ENCODE data around the gene CLDN7. TPM values are rescaled to one million over a fixed set of nuclear protein-coding genes. Genes with fewer than 3 reads are reported as not detected.

Gene CLDN7, protein sequence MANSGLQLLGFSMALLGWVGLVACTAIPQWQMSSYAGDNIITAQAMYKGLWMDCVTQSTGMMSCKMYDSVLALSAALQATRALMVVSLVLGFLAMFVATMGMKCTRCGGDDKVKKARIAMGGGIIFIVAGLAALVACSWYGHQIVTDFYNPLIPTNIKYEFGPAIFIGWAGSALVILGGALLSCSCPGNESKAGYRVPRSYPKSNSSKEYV
- 0.19 and 1.7 TPM in 2 replicates for total RNA-seq

DNA sequence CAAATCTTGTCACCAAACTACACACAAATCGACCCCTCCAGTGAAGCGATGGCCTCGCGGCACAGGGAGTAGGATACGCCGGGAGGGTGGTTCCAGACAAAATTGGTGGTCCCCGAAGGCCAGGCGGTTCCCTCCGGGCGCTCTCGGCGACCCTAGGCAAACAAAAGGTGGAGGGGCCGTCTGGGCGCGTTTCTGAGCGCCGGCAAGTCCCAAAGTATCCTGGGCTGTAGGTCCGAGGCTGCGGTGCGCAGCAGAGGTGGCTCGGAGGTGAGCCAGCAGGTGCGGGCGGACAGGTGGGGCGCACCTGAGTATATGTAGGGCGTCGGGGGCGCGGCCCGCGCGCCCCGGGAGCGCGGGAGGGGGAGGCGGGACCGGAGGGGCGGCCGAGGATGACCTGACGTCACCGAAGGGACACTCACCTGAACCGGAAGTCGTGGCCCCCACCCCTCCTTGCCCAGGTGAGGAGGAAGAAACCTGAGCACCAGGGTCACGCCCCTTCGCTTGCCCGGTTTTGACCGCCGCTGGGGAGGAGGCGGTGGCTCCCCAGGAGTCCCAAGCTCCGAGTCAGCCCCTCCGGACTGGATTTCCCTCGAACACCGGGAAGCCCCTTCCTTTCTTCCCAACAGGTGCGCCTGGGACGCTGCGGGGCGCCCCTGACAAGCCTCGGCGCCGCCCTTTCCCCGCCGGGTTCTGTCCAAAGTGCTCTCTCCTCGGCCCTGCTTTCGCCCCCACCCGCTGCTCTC is at the start of gene CLDN7:
TSS of gene CLDN7 (minus strand) at position 287 of the 743 bp plus-strand sequence. CDS start 435 bp downstream, outside the sequence.

DNA sequence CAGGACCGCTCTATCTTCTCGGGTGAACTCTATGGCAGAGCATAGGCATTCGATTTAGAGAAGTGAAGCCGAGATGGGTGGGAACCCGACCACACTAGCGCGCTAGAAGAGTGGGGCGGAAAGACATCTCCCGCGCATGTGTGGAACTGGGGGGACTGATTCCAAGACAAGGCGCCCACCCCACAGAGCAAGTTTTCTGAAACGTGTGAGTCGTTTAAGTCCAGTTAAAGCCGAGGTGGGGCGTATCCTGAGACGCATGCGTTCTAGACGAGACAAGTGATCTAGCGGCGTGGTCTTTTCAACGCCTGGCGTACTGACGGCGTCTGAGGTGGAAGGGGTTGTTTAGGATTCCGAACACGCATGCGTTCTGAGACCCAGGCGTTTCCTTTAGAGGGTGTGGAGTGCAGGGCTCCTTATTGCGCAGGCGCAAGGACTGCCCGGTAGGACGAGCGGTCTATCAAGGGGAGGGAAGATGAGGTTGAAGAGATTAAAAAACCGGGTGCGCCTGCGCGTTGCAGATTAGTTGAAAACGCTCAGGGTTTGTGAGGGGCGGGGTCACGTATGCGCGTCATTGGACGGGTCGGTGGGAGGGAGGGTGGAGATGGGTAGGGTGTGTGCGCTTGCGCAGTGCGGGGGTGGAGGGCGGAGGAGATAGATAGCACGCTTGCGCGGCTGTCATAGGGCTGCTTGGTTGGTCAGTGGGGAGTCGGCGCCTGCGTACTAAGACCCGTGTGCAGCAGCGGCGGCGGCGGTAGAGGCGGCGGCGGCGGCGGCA is 44.8 kb upstream of the CLDN7 start, which contains the start of gene EIF5A:
TSS of gene EIF5A (plus strand) at position 718 of the 775 bp plus-strand sequence. CDS start 2,008 bp downstream, outside the sequence.

DNA sequence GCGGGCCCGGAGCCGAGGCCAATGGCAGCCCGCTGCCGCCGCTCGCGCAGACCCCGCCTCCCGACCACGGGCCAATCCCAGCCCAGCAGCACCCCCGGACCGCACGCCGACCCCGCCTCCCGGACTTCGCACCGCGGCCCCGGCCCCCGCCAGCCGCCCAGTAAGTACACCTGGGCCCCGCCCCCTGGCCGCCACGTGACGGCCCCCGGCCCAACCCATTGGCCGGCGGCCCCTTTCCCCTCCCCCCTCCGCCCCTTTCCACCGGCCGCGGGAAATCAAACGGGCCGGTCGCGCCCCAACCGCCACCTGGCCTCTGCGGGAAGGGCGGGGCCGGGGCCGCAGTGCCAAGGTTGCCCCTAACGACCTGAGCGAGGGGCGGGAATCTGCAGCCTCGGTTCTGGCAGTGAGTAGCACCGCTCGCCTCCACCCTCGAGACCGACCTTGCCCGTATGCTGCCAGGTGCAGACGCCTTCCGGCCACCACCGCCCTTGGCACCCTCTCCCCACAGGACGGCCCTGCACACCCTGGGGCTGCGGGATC is 32.4 kb upstream of the CLDN7 start, which contains the start of gene YBX2:
TSS of gene YBX2 (minus strand) at position 26 of the 540 bp plus-strand sequence. CDS start 139 bp downstream, outside the sequence.

DNA sequence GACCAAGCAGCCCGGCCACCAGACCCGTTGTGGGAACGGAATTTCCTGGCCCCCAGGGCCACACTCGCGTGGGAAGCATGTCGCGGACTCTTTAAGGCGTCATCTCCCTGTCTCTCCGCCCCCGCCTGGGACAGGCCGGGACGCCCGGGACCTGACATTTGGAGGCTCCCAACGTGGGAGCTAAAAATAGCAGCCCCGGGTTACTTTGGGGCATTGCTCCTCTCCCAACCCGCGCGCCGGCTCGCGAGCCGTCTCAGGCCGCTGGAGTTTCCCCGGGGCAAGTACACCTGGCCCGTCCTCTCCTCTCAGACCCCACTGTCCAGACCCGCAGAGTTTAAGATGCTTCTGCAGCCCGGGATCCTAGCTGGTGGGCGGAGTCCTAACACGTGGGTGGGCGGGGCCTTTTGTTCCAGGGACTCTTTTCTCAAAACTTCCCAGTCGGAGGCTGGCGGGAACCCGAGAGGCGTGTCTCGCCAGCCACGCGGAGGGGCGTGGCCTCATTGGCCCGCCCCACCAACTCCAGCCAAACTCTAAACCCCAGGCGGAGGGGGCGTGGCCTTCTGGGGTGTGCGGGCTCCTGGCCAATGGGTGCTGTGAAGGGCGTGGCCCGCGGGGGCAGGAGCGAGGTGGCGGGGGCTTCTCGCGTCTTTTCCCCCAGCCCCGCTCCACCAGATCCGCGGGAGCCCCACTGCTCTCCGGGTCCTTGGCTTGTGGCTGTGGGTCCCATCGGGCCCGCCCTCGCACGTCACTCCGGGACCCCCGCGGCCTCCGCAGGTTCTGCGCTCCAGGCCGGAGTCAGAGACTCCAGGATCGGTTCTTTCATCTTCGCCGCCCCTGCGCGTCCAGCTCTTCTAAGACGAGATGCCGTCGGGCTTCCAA is 19.0 kb upstream of the CLDN7 start, which contains the start of gene SLC2A4:
TSS of gene SLC2A4 (plus strand) at position 645 of the 879 bp plus-strand sequence. CDS start at position 862, 217 bp downstream.

DNA sequence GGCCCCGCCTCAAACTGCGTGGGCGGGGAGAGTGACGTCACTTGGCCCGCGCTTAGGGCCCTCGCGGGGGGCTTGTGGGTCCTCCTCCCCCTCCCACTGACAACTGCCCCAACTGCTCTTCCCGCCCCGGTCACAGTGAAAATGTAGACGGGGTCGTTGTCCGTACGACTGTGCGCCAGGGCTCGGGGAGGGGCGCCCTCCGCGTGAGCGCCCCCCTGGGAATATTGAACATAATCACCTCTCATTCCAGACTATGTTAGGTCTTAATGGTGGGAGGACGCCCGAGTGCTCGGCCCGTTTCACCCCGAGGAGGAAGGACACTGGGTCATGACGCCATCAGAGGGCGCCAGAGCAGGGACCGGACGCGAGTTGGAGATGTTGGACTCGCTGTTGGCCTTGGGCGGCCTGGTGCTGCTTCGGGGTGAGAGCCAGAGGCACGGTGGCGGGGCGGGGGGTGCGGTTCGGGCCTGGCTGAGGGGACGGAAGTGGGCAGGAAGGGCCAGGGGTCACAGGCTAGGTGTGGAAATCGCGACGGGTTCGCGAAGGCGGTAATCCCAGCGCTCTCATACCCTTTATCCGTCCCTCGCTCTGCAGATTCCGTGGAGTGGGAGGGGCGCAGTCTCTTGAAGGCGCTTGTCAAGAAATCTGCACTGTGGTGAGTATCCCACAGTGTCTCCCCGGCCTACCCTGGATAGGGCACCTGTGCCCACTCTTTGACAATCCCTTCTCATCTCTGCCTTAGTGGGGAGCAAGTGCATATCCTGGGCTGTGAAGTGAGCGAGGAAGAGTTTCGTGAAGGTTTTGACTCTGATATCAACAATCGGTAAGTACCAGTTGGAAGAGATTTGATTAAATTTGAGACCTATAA is 9.9 kb downstream of the CLDN7 start, which contains the start of gene ELP5:
TSS of gene ELP5 (plus strand) at position 40 of the 868 bp plus-strand sequence. CDS start at position 376, 336 bp downstream.

DNA sequence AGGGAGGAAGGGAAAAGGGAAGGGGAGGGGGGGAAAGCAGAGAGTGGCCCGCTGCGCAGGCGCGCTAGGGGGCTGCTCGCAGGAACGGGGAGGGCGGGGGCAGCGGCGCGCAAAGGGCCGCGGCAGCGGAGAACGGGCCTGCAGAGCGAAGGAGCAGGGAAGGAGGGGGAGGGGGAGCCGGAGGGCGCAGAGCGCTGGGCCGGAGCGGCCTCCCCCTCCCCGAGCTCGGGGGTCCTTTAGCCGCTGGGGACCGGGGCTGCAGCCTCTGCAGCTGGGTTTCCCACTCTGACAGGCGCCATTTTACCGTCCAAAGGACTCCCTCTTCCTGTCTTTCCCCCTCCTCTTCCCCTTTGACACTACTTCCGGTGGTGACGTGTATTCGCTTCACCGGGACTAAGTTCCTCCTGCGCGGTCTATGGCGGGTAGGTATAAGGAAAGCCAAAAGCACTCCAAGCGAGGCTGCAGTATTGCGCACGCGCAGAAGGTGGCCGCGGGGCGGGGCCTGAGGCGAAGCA is 10.6 kb downstream of the CLDN7 start, which contains the start of gene CTDNEP1:
TSS of gene CTDNEP1 (minus strand) at position 74 of the 515 bp plus-strand sequence. CDS start 438 bp downstream, outside the sequence.

DNA sequence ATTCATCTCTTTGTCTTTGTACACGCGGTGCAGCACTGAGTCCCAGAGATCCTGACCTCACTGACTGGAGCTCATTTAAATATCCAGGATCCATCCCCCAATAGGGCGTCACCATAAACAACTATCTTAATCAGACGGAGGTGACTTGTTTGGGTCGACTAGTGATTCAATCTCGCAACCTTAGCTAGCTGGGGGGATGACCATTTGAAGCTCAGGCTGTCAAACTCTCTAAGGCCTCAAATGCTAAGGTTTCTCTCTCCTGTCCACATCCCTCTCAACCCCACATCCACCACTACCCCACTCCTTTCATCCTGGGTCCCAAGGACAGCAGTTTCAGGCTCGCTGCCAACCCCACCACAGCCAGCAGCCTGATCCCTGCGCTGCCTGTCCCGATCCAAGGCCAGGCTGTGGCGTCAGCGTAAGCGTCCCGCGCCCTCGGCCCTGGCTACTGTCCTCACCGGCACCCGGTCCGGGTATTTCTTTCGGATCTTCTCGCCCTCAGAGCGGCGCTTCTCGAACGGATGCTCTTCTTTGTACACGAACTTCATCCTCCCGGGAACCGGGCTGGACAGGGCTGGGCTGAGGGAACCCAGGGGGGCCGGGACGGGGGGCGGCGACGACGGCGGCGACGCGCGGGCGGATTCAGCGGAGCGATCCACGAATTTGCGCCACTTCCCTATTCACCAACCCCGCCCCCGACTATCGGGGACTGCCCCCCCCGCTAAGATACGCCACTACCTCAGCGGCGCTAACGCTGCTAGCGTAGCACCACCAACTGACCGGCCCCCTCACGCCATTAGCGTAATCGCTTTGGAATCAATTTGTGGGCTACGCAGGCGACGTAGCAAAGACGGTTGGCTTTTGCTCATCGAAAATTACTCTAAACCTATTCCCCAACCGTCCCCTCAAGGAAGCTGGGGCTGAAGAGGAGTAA is 20.2 kb downstream of the CLDN7 start, which contains the start of gene GABARAP:
TSS of gene GABARAP (minus strand) at position 667 of the 934 bp plus-strand sequence. CDS start at position 548, 119 bp downstream.

DNA sequence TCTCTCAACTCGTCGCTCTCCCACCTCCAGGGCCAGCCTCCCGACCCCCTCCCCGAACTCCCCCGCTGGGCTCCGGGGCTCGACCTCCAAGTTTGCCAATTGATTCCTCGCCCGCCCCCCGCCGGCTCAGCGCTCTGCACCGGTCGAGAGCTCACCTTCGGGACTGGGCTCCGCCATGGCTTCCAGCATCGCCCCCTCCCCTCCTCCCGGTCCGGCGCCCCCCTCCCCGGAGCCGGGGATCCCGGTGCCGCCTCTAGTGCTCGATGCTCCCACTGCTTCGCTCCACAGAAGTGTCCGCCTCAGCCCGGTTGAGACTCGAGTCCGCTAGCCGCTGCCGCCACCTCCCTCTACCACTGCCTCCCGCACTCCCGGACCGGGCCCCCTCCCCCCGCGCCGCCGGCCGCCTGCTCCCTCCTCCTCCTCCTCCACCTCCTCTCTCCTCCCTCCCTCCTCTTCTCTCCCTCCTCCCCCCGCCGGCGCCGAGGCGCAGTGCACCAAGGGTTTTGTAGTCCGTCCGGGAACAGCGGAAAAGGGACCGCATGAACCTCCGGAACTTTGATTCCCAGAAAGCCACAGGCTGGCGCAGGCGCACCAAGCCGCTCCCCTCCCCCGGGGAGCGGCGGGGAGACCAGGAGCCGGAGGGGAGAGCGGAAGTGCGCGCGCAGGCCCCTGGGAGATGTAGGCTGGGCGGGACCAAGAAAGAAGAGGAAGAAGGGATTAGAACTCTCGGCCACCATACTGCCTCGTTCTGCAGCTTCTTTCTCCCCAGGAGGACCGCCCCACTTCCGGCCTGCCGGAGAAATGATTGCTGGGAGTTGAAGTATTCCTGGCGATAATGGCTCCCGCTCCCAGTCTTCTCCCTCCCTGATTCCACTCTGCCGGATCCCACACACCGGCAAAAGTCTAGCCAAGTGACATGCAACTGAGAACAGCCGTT is 22.9 kb downstream of the CLDN7 start, which contains the start of gene PHF23:
TSS of gene PHF23 (minus strand) at position 367 of the 937 bp plus-strand sequence. CDS start at position 189, 178 bp downstream.

DNA sequence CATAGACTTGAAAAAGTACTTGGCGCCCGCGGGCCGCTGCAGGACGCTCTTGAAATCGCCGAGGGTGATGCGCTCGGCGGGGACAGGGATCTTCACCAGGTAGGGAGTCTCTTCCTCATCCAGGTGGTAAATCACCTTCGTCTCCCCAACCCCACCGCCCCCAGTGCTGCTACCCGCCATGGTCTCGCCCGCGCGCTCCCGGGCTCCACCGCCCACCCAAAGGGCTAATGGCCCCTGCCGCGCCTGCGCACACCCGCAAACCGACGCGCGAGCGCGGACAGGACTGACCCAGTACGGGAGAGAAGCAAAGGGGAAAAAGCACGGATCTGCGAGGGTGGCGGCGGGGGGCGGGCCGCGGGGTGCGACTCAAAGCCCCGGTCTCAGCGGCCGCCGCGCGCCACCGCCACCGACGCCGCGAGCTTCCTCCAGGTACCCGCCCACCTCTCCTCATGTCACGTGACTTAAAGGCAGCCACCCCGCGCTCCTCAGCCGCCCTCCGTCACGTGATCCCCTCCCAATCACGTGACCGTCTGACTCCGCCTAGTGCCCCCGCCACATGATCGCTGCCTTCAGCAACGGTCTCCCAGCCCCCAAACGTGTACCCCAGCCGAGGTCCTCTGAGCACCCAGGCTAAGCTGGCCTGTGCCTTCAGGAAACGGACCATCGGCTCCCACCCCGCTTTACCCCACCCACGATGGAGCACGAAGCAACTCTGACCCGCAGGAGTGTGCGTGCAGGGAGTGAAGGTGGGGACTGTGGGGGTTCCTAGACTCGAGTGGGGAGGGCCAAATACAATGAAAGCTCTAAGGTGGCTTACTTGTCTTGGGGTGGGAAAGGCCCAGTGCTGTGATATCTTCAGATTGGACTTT is 28.0 kb downstream of the CLDN7 start, which contains the start of gene DVL2:
TSS of gene DVL2 (minus strand) at position 435 of the 869 bp plus-strand sequence. CDS start at position 180, 255 bp downstream.

DNA sequence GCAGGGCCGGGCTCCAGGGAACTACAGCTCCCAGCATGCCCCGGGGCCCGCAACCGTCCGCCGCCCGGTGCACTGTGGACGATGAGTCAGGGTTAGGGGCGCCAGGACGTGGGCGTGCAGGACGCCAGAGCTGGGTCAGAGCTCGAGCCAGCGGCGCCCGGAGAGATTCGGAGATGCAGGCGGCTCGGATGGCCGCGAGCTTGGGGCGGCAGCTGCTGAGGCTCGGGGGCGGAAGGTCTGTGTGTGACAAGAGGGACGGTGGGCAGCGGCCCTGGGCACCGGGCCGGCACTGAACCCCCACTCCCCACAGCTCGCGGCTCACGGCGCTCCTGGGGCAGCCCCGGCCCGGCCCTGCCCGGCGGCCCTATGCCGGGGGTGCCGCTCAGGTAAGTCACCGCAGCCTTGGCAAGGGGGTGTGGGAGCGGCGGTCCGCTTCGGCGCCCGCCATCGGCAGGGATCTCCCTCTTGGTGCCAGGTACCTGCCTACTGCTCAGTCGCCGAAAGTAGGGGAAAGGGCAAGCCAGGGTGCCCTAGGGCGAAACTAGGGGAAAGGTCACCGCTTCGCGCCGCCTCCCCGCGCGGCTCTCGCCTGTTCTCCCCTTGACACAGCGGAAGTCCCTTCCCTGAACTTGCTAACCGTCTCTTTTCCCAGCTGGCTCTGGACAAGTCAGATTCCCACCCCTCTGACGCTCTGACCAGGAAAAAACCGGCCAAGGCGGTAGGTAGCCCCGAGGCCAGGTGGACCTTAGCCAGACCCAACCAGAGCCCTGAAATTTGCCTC is 42.3 kb downstream of the CLDN7 start, which contains the start of the genes ACADVL and DLG4:
TSS of gene ACADVL (plus strand) at position 127 of the 781 bp plus-strand sequence. CDS start at position 174, 47 bp downstream.
TSS of gene DLG4 (minus strand) at position 25 of the 781 bp plus-strand sequence.

Other genes starting within 250 kb of the CLDN7 start
- 19.7 and 20.6 TPM in 2 replicates for gene RNASEK, start 249.9 kb downstream of the CLDN7 start, total RNA-seq
- 0.19 and 0.56 TPM in 2 replicates for gene BCL6B, start 239.4 kb downstream of the CLDN7 start, total RNA-seq
- 0.28 and 1.2 TPM in 2 replicates for gene SLC16A13, start 226.5 kb downstream of the CLDN7 start, total RNA-seq
- gene SLC16A11, start 218.4 kb downstream of the CLDN7 start, total RNA-seq: 0.85 TPM in 1 of 2 replicates, not detected in the other
- not detected in 2 replicates for gene CLEC10A, start 182.2 kb downstream of the CLDN7 start, total RNA-seq
- not detected in 2 replicates for gene ASGR2, start 147.7 kb downstream of the CLDN7 start, total RNA-seq
- 0.56 and 0.58 TPM in 2 replicates for gene ASGR1, start 83.1 kb downstream of the CLDN7 start, total RNA-seq
- gene DLG4, start 42.6 kb downstream of the CLDN7 start, total RNA-seq: 12.7 and 16.3 TPM in 2 replicates
- 261 and 425 TPM in 2 replicates for gene ACADVL, start 42.5 kb downstream of the CLDN7 start, total RNA-seq
- 49.8 and 59.5 TPM in 2 replicates for gene DVL2, start 28.0 kb downstream of the CLDN7 start, total RNA-seq
- gene PHF23, start 23.0 kb downstream of the CLDN7 start, total RNA-seq: 40.0 and 40.8 TPM in 2 replicates
- 118 and 275 TPM in 2 replicates for gene GABARAP, start 20.0 kb downstream of the CLDN7 start, total RNA-seq
- gene CTDNEP1, start 10.7 kb downstream of the CLDN7 start, total RNA-seq: 14.4 and 19.9 TPM in 2 replicates
- 22.0 and 57.3 TPM in 2 replicates for gene ELP5, start 10.3 kb downstream of the CLDN7 start, total RNA-seq
- gene SLC2A4, start 19.2 kb upstream of the CLDN7 start, total RNA-seq: under 0.01 and 0.28 TPM in 2 replicates
- 0.56 TPM in 1 of 2 replicates, not detected in the other for gene YBX2, start 32.2 kb upstream of the CLDN7 start, total RNA-seq
- 474 and 1,218 TPM in 2 replicates for gene EIF5A, start 45.1 kb upstream of the CLDN7 start, total RNA-seq
- gene GPS2, start 52.9 kb upstream of the CLDN7 start, total RNA-seq: 26.8 and 41.8 TPM in 2 replicates
- gene NEURL4, start 66.9 kb upstream of the CLDN7 start, total RNA-seq: 12.7 and 23.8 TPM in 2 replicates
- 0.56 and 0.58 TPM in 2 replicates for gene ACAP1, start 74.1 kb upstream of the CLDN7 start, total RNA-seq
- gene KCTD11, start 89.7 kb upstream of the CLDN7 start, total RNA-seq: 10.4 and 13.5 TPM in 2 replicates
- gene TMEM95, start 92.7 kb upstream of the CLDN7 start, total RNA-seq: not detected in 2 replicates
- gene TNK1, start 118.6 kb upstream of the CLDN7 start, total RNA-seq: under 0.01 and 0.28 TPM in 2 replicates
- gene PLSCR3, start 132.0 kb upstream of the CLDN7 start, total RNA-seq: 14.4 and 15.5 TPM in 2 replicates
- gene TMEM256, start 141.6 kb upstream of the CLDN7 start, total RNA-seq: 88.0 and 144 TPM in 2 replicates
- gene NLGN2, start 145.4 kb upstream of the CLDN7 start, total RNA-seq: 2.3 and 4.2 TPM in 2 replicates
- gene SPEM1, start 157.8 kb upstream of the CLDN7 start, total RNA-seq: not detected in 2 replicates
- not detected in 2 replicates for gene SPEM2, start 163.1 kb upstream of the CLDN7 start, total RNA-seq
- not detected in 2 replicates for gene SPEM3, start 166.4 kb upstream of the CLDN7 start, total RNA-seq
- 1.5 and 2.3 TPM in 2 replicates for gene TMEM102, start 173.0 kb upstream of the CLDN7 start, total RNA-seq
- 2.5 and 14.7 TPM in 2 replicates for gene FGF11, start 177.0 kb upstream of the CLDN7 start, total RNA-seq
- 2.3 and 3.9 TPM in 2 replicates for gene CHRNB1, start 182.6 kb upstream of the CLDN7 start, total RNA-seq
- gene ZBTB4, start 217.2 kb upstream of the CLDN7 start, total RNA-seq: 14.8 and 21.4 TPM in 2 replicates
- gene SLC35G6, start 219.0 kb upstream of the CLDN7 start, total RNA-seq: not detected in 2 replicates
- 49.6 and 88.0 TPM in 2 replicates for gene POLR2A, start 221.9 kb upstream of the CLDN7 start, total RNA-seq

Data from regular cardiac myocyte (primary cell).